B cell (primary cell): Measurements from ENCODE around the gene SYNJ2. TPM values are rescaled to one million over a fixed set of nuclear protein-coding genes. Genes with fewer than 3 reads are reported as not detected.

Source experiments
- ATAC-seq: fragments of 200-7000 bp; cut with Tn5 transposase; one replicate; pipeline ENCODE4 v1.10.0; 2021; ENCODE audit warnings: low read depth, mild to moderate bottlenecking, moderate number of reproducible peaks, moderate library complexity
- CTCF ChIA-PET: fragments of 350-600 bp; sonication (Branson Sonifier 250); formaldehyde crosslinking; loops from one replicate; lab custom pipeline; 2021; ENCODE audit warnings: antibody characterized with exemption, inconsistent platforms; lab: Charles Lee
- POLR2A ChIA-PET: fragments of 350-600 bp; sonication (Branson Sonifier 250); formaldehyde crosslinking; loops from one replicate; lab custom pipeline; 2021; ENCODE audit warnings: antibody characterized with exemption; lab: Charles Lee
- DNase-seq: peaks from one replicate; pipeline ENCODE4 v3.0.0; 2013
- H2AFZ ChIP-seq: 2 replicates; pipeline ENCODE4 v1.6.1; 2012; ENCODE audit warnings: mild to moderate bottlenecking, low read depth, low read length; ENCODE audit not compliant: insufficient read depth, poor library complexity, severe bottlenecking
- H3K27ac ChIP-seq, 2 donors: 1 replicate in 1 of 2; 2 replicates in 1 of 2; pipeline ENCODE4 v1.5.1; 2012 to 2013; ENCODE audit warnings: low read length in 2 of 2, mild to moderate bottlenecking in 2 of 2, moderate library complexity in 1 of 2
- H3K27me3 ChIP-seq, 4 experiments: fragments of 200-600 bp in 1 of 4; sonication (generic) in 1 of 4; replicated peaks in 1 of 4; 1 replicate in 2 of 4; 2 replicates in 2 of 4; pipeline versions ENCODE4 v1.6.1 to v1.7.0; 2013 to 2016; ENCODE audit warnings: low read length in 3 of 4, mild to moderate bottlenecking in 2 of 4, mixed read lengths in 1 of 4, moderate library complexity in 1 of 4; ENCODE audit not compliant: insufficient read depth in 4 of 4, control insufficient read depth in 3 of 4; ENCODE audit errors: control extremely low read depth in 1 of 4
- H3K36me3 ChIP-seq, 2 experiments: replicated peaks in 1 of 2; 1 replicate in 1 of 2; 2 replicates in 1 of 2; pipeline versions ENCODE4 v1.6.1 to v1.7.1; 2013; ENCODE audit warnings: low read length in 1 of 2; ENCODE audit not compliant: insufficient read depth in 2 of 2, control insufficient read depth in 1 of 2; ENCODE audit errors: control extremely low read depth in 1 of 2, extremely low read depth in 1 of 2
- H3K4me1 ChIP-seq, 2 donors: fragments of 200-600 bp in 1 of 2; sonication (generic) in 1 of 2; 1 replicate in 1 of 2; 2 replicates in 1 of 2; pipeline versions ENCODE4 v1.5.1 to v1.6.1; 2013 to 2017; ENCODE audit warnings: low read length in 2 of 2; ENCODE audit not compliant: control insufficient read depth in 2 of 2, insufficient read depth in 2 of 2
- H3K4me2 ChIP-seq: replicated peaks from 2 replicates; pipeline ENCODE3; 2012; ENCODE audit warnings: mild to moderate bottlenecking, low read depth, low read length; ENCODE audit not compliant: poor library complexity, severe bottlenecking
- H3K4me3 ChIP-seq, 5 experiments: fragments of 200-600 bp in 1 of 5; sonication (generic) in 1 of 5; 1 replicate in 3 of 5; 2 replicates in 2 of 5; pipeline versions ENCODE4 v1.5.1 to v1.7.0; 2011 to 2016; ENCODE audit warnings: low read length in 4 of 5, mild to moderate bottlenecking in 4 of 5, low read depth in 2 of 5, control low read depth in 1 of 5, moderate library complexity in 1 of 5; ENCODE audit not compliant: insufficient read depth in 1 of 5; ENCODE audit errors: control extremely low read depth in 1 of 5, extremely low read depth in 1 of 5
- H3K79me2 ChIP-seq: fragments of 200-600 bp; sonication (generic); one replicate; pipeline ENCODE4 v1.6.0; 2016; ENCODE audit warnings: low read length; ENCODE audit not compliant: control insufficient read depth, insufficient read depth
- H3K9ac ChIP-seq: fragments of 200-600 bp; sonication (generic); 2 replicates; pipeline ENCODE4 v1.6.1; 2017; ENCODE audit warnings: mild to moderate bottlenecking, low read length, moderate library complexity
- H3K9me3 ChIP-seq, 3 donors: one replicate each; pipeline versions ENCODE4 v1.6.1 to v1.7.1; 2013; ENCODE audit warnings: low read length in 2 of 3; ENCODE audit not compliant: control insufficient read depth in 2 of 3, insufficient read depth in 1 of 3; ENCODE audit errors: control extremely low read depth in 1 of 3
- H4K20me1 ChIP-seq: 2 replicates; pipeline ENCODE4 v1.6.0; 2012; ENCODE audit warnings: mild to moderate bottlenecking, low read length; ENCODE audit not compliant: insufficient read depth, control insufficient read depth, poor library complexity, severe bottlenecking
- H3K27ac Mint-ChIP-seq: one replicate; pipeline ENCODE4 v1.8.0; 2021; ENCODE audit warnings: mixed read lengths
- H3K27me3 Mint-ChIP-seq: one replicate; pipeline ENCODE4 v1.8.0; 2021; ENCODE audit warnings: mixed read lengths
- H3K4me1 Mint-ChIP-seq: one replicate; pipeline ENCODE4 v1.8.0; 2021; ENCODE audit warnings: mixed read lengths
- H3K4me3 Mint-ChIP-seq: one replicate; pipeline ENCODE4 v1.8.0; 2021; ENCODE audit warnings: mixed read lengths
- H3K9me3 Mint-ChIP-seq: one replicate; pipeline ENCODE4 v1.8.0; 2022; ENCODE audit warnings: mixed read lengths; ENCODE audit not compliant: insufficient read depth
- CTCF ChIP-seq: fragments of 200-600 bp; IDR thresholded peaks from one replicate; pipeline ENCODE4 v1.8.0; 2022; ENCODE audit warnings: antibody characterized with exemption, mild to moderate bottlenecking
- EZH2 ChIP-seq: IDR thresholded peaks from 2 replicates; pipeline ENCODE4 v1.6.1; 2012; ENCODE audit warnings: borderline replicate concordance, low read depth, mild to moderate bottlenecking, moderate library complexity, low read length; ENCODE audit not compliant: insufficient read depth, poor library complexity, severe bottlenecking
- WGBS: methylation state at CpG from one replicate; pipeline ENCODE4 v1.1.5; 2013; ENCODE audit warnings: missing lambda C conversion rate; ENCODE audit not compliant: insufficient coverage; 5-methylcytosine and 5-hydroxymethylcytosine counted together
- intact Hi-C: fragments of 100-400 bp; cut with micrococcal nuclease; formaldehyde crosslinking; loops from one replicate; pipeline ENCODE4 v1.10.0; 2022
- polyA plus RNA-seq: library from polyadenylated mRNA; depleted of rRNA; stranded (reverse); fragments of >200 nt; gene quantifications from 2 replicates; pipeline ENCODE4 v1.2.3, GENCODE V29; 2012
- total RNA-seq, 2 donors: library from RNA; stranded (reverse); fragments of 120-200 nt in 1 of 2; gene quantifications; 1 replicate in 1 of 2; 2 replicates in 1 of 2; pipeline versions ENCODE4 v1.2.3 to v1.2.4, GENCODE V29; 2013 to 2022

Gene SYNJ2
- total and polyA plus RNA-seq, 2 donors (not counting 1 experiment from before 2014, with no cell fraction given), result 5.2 to 11.4 TPM

- no peak for ATAC-seq
- Histone ChIP-seq H4K20me1 (no peaks in the 10 kb centered on the region), H3K79me2 (no peaks in the 10 kb centered on the region), H3K27ac (no peak overlapping the region), H3K9ac (no peak overlapping the region), H3K36me3 (peaks cover 0 to 9% of the 10 kb centered on the region in 2 experiments), H3K4me3 (no peak overlapping the region), H3K27me3 (no peaks in the 10 kb centered on the region), H3K4me1 (peaks cover 25 to 37% of the 10 kb centered on the region in 2 donors), H3K9me3 (no peaks in the 10 kb centered on the region), H2AFZ (no peak overlapping the region), H3K4me2 (no peak overlapping the region)
- POLR2A ChIA-PET, result interaction anchor here (0.6 kb wide), 1 partner anchor 74 kb away, joined by 5 read pairs; no protein-coding TSS in a partner anchor
- CTCF ChIA-PET, result interaction anchor here (1.2 kb wide), 1 partner anchor 48 kb away, joined by 3 read pairs; the partner anchor contains the start of gene SYNJ2
- Mint-ChIP-seq H3K27me3 (no peaks in the 10 kb centered on the region), H3K27ac (no peak overlapping the region), H3K4me1 (peaks cover 39% of the 10 kb centered on the region), H3K9me3 (no peaks in the 10 kb centered on the region), H3K4me3 (no peak overlapping the region)
- TF ChIP-seq EZH2 (no peak), CTCF (no peak)
- intact Hi-C loops, result loop anchor here (5.0 kb wide), 2 partner anchors 43 to 267 kb away; no protein-coding TSS in a partner anchor
- 100% methylated on average over 5 of the region's 10 CpGs for WGBS
- DNase-seq, result no peak
Measured at GRCh38 chr6:158029668-158030230, 48.1 kb downstream of the SYNJ2 start.
